Prostate gland (tissue), 2 donors: ENCODE data around the gene ADISSP. TPM values are rescaled to one million over a fixed set of nuclear protein-coding genes. Genes with fewer than 3 reads are reported as not detected.
A peak's percentile ranks its signal among the peaks of the same experiment; 100 is the strongest.

Experiments
- DNase-seq: peaks from one replicate; pipeline ENCODE4 v3.0.0-alpha.2; 2019; ENCODE audit warnings: low spot score
- H3K27ac ChIP-seq, 2 donors: fragments of 200-600 bp; sonication (generic); 2 replicates each; pipeline ENCODE4 v1.5.1; 2017 to 2019
- H3K27me3 ChIP-seq: fragments of 200-600 bp; sonication (generic); replicated peaks from 2 replicates; pipeline ENCODE4 v1.5.1; 2019; ENCODE audit not compliant: insufficient read depth
- H3K36me3 ChIP-seq, 2 donors: fragments of 200-600 bp; sonication (generic); 1 replicate in 1 of 2; 2 replicates in 1 of 2; pipeline versions ENCODE4 v1.5.1 to v1.8.1; 2017 to 2019
- H3K4me1 ChIP-seq: fragments of 200-600 bp; sonication (generic); replicated peaks from 2 replicates; pipeline ENCODE4 v1.5.1; 2019
- H3K4me3 ChIP-seq, 2 donors: fragments of 200-600 bp; sonication (generic); 2 replicates each; pipeline ENCODE4 v1.5.1; 2017 to 2019
- H3K9me3 ChIP-seq: fragments of 200-600 bp; sonication (generic); 2 replicates; pipeline ENCODE4 v1.5.1; 2017
- POLR2A ChIP-seq: fragments of 450-650 bp; IDR thresholded peaks from one replicate; pipeline ENCODE4 v1.6.1; 2016; ENCODE audit warnings: antibody characterized with exemption, mild to moderate bottlenecking
- POLR2AphosphoS5 ChIP-seq: sonication (generic); formaldehyde crosslinking; IDR thresholded peaks from one replicate; pipeline ENCODE4 v1.6.1; 2017; ENCODE audit warnings: antibody characterized with exemption
- WGBS: methylation state at CpG from one replicate; pipeline ENCODE4 v1.1.5; 2018; 5-methylcytosine and 5-hydroxymethylcytosine counted together
- intact Hi-C: fragments of 100-400 bp; cut with DNase I; formaldehyde crosslinking; loops from one replicate; pipeline ENCODE4 v1.14.2; 2022
- total RNA-seq, 2 donors: library from RNA; depleted of rRNA; stranded (reverse); fragments of >200 nt; gene quantifications; one replicate each; pipeline ENCODE4 v1.1.0, GENCODE V29; 2016
- TF ChIP-seq, protein P1 (sequence below), 4 experiments: fragments of 200-600 bp in 2 of 4; fragments of 450-650 bp in 2 of 4; sonication (generic) in 2 of 4; IDR thresholded peaks; 1 replicate in 3 of 4; 2 replicates in 1 of 4; pipeline ENCODE4 v1.5.1; 2016 to 2019; ENCODE audit warnings: antibody characterized with exemption in 4 of 4, mild to moderate bottlenecking in 2 of 4, moderate library complexity in 2 of 4

ADISSP gene
- total RNA-seq: 10 to 100 TPM; 11.8 to 14.6 TPM

- Histone ChIP-seq H3K9me3 (no peaks in the 10 kb centered on the region), H3K27me3 (no peaks in the 10 kb centered on the region), H3K27ac (peak within 1 kb of the TSS; percentile 81 to 88), H3K36me3 (no peaks in the 10 kb centered on the region), H3K4me3 (peak within 1 kb of the TSS; percentile 53 to 54), H3K4me1 (no peaks in the 10 kb centered on the region)
- DNase-seq: peak; percentile 97
- intact Hi-C loops: loop anchor here (5.0 kb wide), 1 partner anchor 90 kb away; no protein-coding TSS in a partner anchor
- under 1% methylated on average over 70 of the region's 80 CpGs for WGBS
- TF ChIP-seq, protein P1, sequence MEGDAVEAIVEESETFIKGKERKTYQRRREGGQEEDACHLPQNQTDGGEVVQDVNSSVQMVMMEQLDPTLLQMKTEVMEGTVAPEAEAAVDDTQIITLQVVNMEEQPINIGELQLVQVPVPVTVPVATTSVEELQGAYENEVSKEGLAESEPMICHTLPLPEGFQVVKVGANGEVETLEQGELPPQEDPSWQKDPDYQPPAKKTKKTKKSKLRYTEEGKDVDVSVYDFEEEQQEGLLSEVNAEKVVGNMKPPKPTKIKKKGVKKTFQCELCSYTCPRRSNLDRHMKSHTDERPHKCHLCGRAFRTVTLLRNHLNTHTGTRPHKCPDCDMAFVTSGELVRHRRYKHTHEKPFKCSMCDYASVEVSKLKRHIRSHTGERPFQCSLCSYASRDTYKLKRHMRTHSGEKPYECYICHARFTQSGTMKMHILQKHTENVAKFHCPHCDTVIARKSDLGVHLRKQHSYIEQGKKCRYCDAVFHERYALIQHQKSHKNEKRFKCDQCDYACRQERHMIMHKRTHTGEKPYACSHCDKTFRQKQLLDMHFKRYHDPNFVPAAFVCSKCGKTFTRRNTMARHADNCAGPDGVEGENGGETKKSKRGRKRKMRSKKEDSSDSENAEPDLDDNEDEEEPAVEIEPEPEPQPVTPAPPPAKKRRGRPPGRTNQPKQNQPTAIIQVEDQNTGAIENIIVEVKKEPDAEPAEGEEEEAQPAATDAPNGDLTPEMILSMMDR (IDR thresholded peaks at IDR 0.05): peak in 1 of 4 experiments; percentile 22
- TF ChIP-seq POLR2A: peak; percentile 74
- peak; percentile 97 for TF ChIP-seq POLR2AphosphoS5
Measured at GRCh38 chr20:3767427-3768341, at the start of gene ADISSP. Gene ADISSP (minus strand): TSS chr20:3767753. CDS start chr20:3760100, 7,653 bp downstream.

DNA sequence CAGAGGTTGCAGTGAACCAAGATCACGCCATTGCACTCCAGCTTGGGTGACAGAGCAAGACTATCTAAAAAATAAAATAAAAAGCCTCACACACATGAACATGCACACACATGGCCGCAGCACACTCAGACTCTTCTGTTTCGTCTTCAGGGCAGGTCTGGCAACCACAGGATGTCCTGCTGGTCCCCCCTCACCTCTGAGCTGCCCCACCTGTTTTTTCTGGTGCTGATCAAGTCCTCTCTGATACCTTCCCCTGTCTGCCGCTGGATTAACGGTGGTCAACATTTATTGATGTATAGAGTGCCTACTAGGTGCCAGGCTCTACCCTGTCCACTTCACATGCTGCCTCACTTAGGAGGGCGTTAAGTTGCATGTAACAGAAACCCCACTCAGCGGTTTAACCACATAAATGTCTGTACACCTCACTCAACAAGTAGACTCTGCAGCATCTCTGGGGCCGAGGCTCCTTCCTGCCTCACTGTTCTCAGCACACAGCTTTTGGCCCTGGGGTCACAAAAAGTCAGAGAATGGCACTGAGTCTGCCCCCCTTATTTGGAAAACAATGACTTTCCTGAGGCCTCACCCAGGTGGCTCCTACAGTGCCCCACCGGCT is 48.3 kb upstream of the ADISSP start:
- intact Hi-C loops: no loop called here
- H3K27me3 ChIP-seq: no peaks in the 10 kb centered on the region
- DNase-seq: no peak
- no peaks in the 10 kb centered on the region for H3K36me3 ChIP-seq
- H3K4me3 ChIP-seq: no peak overlapping the region
- peaks cover 5% of the 10 kb centered on the region for H3K4me1 ChIP-seq
- WGBS: 77% methylated on average over 9 of the region's 9 CpGs
- H3K9me3 ChIP-seq: no peaks in the 10 kb centered on the region
- H3K27ac ChIP-seq: no peak overlapping the region
- TF ChIP-seq POLR2AphosphoS5: no peak
- no peak for TF ChIP-seq POLR2A
- TF ChIP-seq, protein P1 (IDR thresholded peaks at IDR 0.05): no peak

GRCh38 chr20:3814928-3815495 is 47.5 kb upstream of the ADISSP start:
- H3K27ac ChIP-seq: no peak overlapping the region
- 82% methylated on average over 7 of the region's 7 CpGs for WGBS
- no peaks in the 10 kb centered on the region for H3K27me3 ChIP-seq
- no peak overlapping the region for H3K4me3 ChIP-seq
- intact Hi-C loops: no loop called here
- no peaks in the 10 kb centered on the region for H3K36me3 ChIP-seq
- no peak for DNase-seq
- H3K9me3 ChIP-seq: no peaks in the 10 kb centered on the region
- TF ChIP-seq POLR2A: no peak
- TF ChIP-seq, protein P1 (IDR thresholded peaks at IDR 0.05): no peak
- TF ChIP-seq POLR2AphosphoS5: no peak
- peaks cover 5% of the 10 kb centered on the region for H3K4me1 ChIP-seq

- intact Hi-C loops: no loop called here
- Histone ChIP-seq H3K27me3 (no peaks in the 10 kb centered on the region), H3K4me1 (peaks cover 5% of the 10 kb centered on the region), H3K9me3 (no peaks in the 10 kb centered on the region), H3K27ac (no peak overlapping the region), H3K36me3 (no peaks in the 10 kb centered on the region), H3K4me3 (no peak overlapping the region)
- DNase-seq: no peak
- 85% methylated on average over 12 of the region's 12 CpGs for WGBS
- TF ChIP-seq POLR2AphosphoS5 (no peak), POLR2A (no peak)
- TF ChIP-seq, protein P1 (IDR thresholded peaks at IDR 0.05): no peak
Measured at GRCh38 chr20:3813848-3814581, 46.5 kb upstream of the ADISSP start.
